GM21526 (cell line): ENCODE data around the gene RSU1.

Experiments used
- ATAC-seq: cut with Tn5 transposase; IDR thresholded peaks from one replicate; pipeline ENCODE4 v1.9.1; 2021; ENCODE audit warnings: moderate library complexity; ENCODE audit not compliant: unreplicated experiment, low FRiP score

The RSU1 gene

GRCh38 chr10:16748749-16749148 is 68.5 kb downstream of the RSU1 start:
- no peak for ATAC-seq

- ATAC-seq: no peak
Measured at GRCh38 chr10:16746856-16747255, 70.4 kb downstream of the RSU1 start.

- no peak for ATAC-seq
Measured at GRCh38 chr10:16745061-16745460, 72.2 kb downstream of the RSU1 start.

- no peak for ATAC-seq
Measured at GRCh38 chr10:16742165-16742960, 74.9 kb downstream of the RSU1 start.

GRCh38 chr10:16741540-16741939 is 75.7 kb downstream of the RSU1 start:
- no peak for ATAC-seq

GRCh38 chr10:16737420-16737819 is 79.8 kb downstream of the RSU1 start:
- no peak for ATAC-seq

GRCh38 chr10:16735671-16736070 is 81.6 kb downstream of the RSU1 start:
- ATAC-seq: no peak

- no peak for ATAC-seq
Measured at GRCh38 chr10:16732376-16732775, 84.8 kb downstream of the RSU1 start.

GRCh38 chr10:16728266-16728665 is 89.0 kb downstream of the RSU1 start:
- no peak for ATAC-seq

GRCh38 chr10:16727666-16728065 is 89.6 kb downstream of the RSU1 start:
- no peak for ATAC-seq

- no peak for ATAC-seq
Measured at GRCh38 chr10:16724509-16724908, 92.7 kb downstream of the RSU1 start.

- no peak for ATAC-seq
Measured at GRCh38 chr10:16720812-16721211, 96.4 kb downstream of the RSU1 start.

GRCh38 chr10:16717622-16718395 is 99.4 kb downstream of the RSU1 start:
- no peak for ATAC-seq

GRCh38 chr10:16716051-16716450 is 101.2 kb downstream of the RSU1 start:
- no peak for ATAC-seq

GRCh38 chr10:16713290-16713689 is 103.9 kb downstream of the RSU1 start:
- ATAC-seq: no peak

GRCh38 chr10:16712883-16713282 is 104.3 kb downstream of the RSU1 start:
- ATAC-seq: no peak

GRCh38 chr10:16700331-16700730 is 116.9 kb downstream of the RSU1 start:
- no peak for ATAC-seq

GRCh38 chr10:16699435-16700057 is 117.7 kb downstream of the RSU1 start:
- ATAC-seq: no peak

- no peak for ATAC-seq
Measured at GRCh38 chr10:16698461-16698860, 118.8 kb downstream of the RSU1 start.

- ATAC-seq: no peak
Measured at GRCh38 chr10:16690417-16690816, 126.8 kb downstream of the RSU1 start.

GRCh38 chr10:16689696-16690095 is 127.5 kb downstream of the RSU1 start:
- ATAC-seq: no peak
